Upper lobe of right lung (tissue), 1 donor: ENCODE measurements around the gene EML5. TPM values are rescaled to one million over a fixed set of nuclear protein-coding genes. Genes with fewer than 3 reads are reported as not detected.

Experiments used
- ATAC-seq: fragments of 200-7000 bp; cut with Tn5 transposase; one replicate; pipeline ENCODE4 v1.9.1; 2020; ENCODE audit warnings: mild to moderate bottlenecking, moderate library complexity
- DNase-seq: peaks from one replicate; pipeline ENCODE4 v3.0.0-alpha.2; 2020
- H3K27ac ChIP-seq: fragments of 200-600 bp; one replicate; pipeline ENCODE4 v1.8.0; 2022
- H3K27me3 ChIP-seq: fragments of 200-600 bp; one replicate; pipeline ENCODE4 v1.8.0; 2022; ENCODE audit warnings: mild to moderate bottlenecking
- H3K36me3 ChIP-seq: fragments of 200-600 bp; one replicate; pipeline ENCODE4 v1.8.0; 2022
- H3K4me1 ChIP-seq: fragments of 200-600 bp; one replicate; pipeline ENCODE4 v1.8.0; 2022
- H3K4me3 ChIP-seq: fragments of 200-600 bp; one replicate; pipeline ENCODE4 v1.8.0; 2022; ENCODE audit warnings: mild to moderate bottlenecking
- H3K9me3 ChIP-seq: fragments of 200-600 bp; one replicate; pipeline ENCODE4 v1.8.0; 2022
- CTCF ChIP-seq: fragments of 200-600 bp; IDR thresholded peaks from one replicate; pipeline ENCODE4 v1.8.0; 2022; ENCODE audit warnings: antibody characterized with exemption
- intact Hi-C: fragments of 100-400 bp; cut with DNase I; formaldehyde crosslinking; loops from one replicate; pipeline ENCODE4 v1.11.0; 2022
- total RNA-seq: library from RNA; stranded (reverse); fragmentation: NEBNext Ultra II Directional; extraction: Animal tissue kit (Norgen Biotek cat#: 25700); gene quantifications from one replicate; pipeline ENCODE4 v1.2.1, GENCODE V29; 2021
- donor health status: DM: no; HTN: yes; CAD: no; lungs with severe emphysema.

The EML5 gene
- total RNA-seq, 1 donor from 2014 or later: 2.3 TPM

- ATAC-seq (no peak), DNase-seq (no peak)
- Histone ChIP-seq H3K9me3 (no peaks in the 10 kb centered on the region), H3K36me3 (peaks cover 14% of the 10 kb centered on the region), H3K4me1 (peaks cover 22% of the 10 kb centered on the region), H3K4me3 (peak overlapping the region; percentile 91), H3K27me3 (no peaks in the 10 kb centered on the region), H3K27ac (peak overlapping the region; percentile 89)
- intact Hi-C loops: no loop called here
- TF ChIP-seq CTCF: no peak
Observed at GRCh38 chr14:88563845-88564244, 228.9 kb downstream of the EML5 start.

DNA sequence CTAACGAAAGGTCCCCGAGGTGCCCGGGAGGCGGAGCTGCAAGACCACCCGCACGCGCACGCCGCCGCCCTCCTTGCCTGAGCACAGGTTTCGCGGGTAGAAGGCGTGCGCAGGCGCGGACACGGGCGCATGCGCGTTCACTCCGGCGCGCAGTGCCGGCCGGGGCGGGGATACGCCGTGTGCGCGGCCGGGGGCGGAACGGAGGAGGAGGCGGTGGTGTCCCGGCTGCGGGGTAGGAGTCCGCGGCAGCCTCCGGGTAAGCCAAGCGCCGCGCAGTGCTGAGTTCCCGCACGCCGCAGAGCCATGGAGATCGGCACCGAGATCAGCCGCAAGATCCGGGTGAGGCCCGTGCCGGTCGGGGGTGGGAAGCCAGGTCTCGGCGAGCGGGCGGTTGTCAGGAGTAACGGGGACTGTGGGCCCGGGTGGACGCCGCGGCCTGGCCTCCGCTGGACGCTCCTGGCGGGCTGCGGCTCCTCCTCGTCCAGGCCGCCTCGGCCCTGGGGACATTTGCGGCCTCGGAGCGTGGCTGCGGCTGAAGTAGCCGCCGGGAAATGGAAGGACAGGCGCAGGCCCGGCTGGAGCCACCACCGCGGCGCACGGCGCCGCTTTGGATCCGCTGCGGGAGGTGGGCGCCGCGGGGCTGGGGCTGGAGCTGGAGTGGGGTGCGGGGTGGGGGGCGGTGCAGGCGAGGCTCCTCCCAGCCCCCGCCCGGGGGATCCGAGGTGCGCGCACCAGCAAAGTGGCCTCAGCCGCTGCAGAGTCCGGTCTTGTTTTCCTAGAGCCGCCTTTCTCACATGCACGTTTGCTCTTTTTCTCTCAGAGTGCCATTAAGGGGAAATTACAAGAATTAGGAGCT, 229.7 kb downstream of the EML5 start, which contains the start of gene ZC3H14:
Gene ZC3H14 (plus strand): TSS at position 207 of the 856 bp plus-strand sequence. CDS start 97 bp downstream, at position 304.
- Histone ChIP-seq H3K4me1 (peaks cover 22% of the 10 kb centered on the region), H3K4me3 (peak within 1 kb of the TSS; percentile 91), H3K27ac (peak within 1 kb of the TSS; percentile 89), H3K27me3 (no peaks in the 10 kb centered on the region), H3K36me3 (peaks cover 6% of the 10 kb centered on the region), H3K9me3 (no peaks in the 10 kb centered on the region)
- intact Hi-C loops: no loop called here
- no peak for TF ChIP-seq CTCF
- ATAC-seq (peak; percentile 98), DNase-seq (peak; percentile 93)

- ATAC-seq (no peak), DNase-seq (no peak)
- Histone ChIP-seq H3K27ac (peak overlapping the region; percentile 89), H3K9me3 (no peaks in the 10 kb centered on the region), H3K4me3 (peak overlapping the region; percentile 91), H3K27me3 (no peaks in the 10 kb centered on the region), H3K4me1 (peaks cover 22% of the 10 kb centered on the region), H3K36me3 (peaks cover under 1% of the 10 kb centered on the region)
- no peak for TF ChIP-seq CTCF
- intact Hi-C loops: no loop called here
Observed at GRCh38 chr14:88562532-88562830, 230.3 kb downstream of the EML5 start.

Other genes starting within 250 kb of the EML5 start
- gene PTPN21, start 237.9 kb downstream of the EML5 start, total RNA-seq: 70.6 TPM
- gene ZC3H14, start 229.9 kb downstream of the EML5 start, total RNA-seq: 63.4 TPM
- gene TTC8, start 31.7 kb upstream of the EML5 start, total RNA-seq: 11.5 TPM